D721Med (cell line): ENCODE measurements around the gene CHCHD5.
"Not testable (repeated sequence)": the region's sequence is repeated elsewhere in the genome, so short reads cannot be mapped to it uniquely, and the experiment has no call there.

Experiments used
- DNase-seq: peaks from one replicate; pipeline ENCODE4 v3.0.0; 2011; ENCODE audit warnings: low spot score; ENCODE audit not compliant: insufficient read length
- FAIRE-seq: peaks from 2 replicates; lab custom pipeline; 2011; peaks lifted over from hg19 to GRCh38; lab: Jason Lieb, UNC
- CTCF ChIP-seq: IDR thresholded peaks from 2 replicates; pipeline ENCODE4 v1.5.1; 2012; ENCODE audit warnings: mild to moderate bottlenecking, control low read depth; ENCODE audit not compliant: insufficient read depth; ENCODE audit errors: missing control alignments

CHCHD5 gene

GRCh38 chr2:112615051-112615450, 30.6 kb downstream of the CHCHD5 start:
- TF ChIP-seq CTCF = no peak
- DNase-seq (no peak), FAIRE-seq (no peak)

GRCh38 chr2:112615798-112616197, 31.4 kb downstream of the CHCHD5 start:
- FAIRE-seq, DNase-seq: not testable (repeated sequence)

DNA sequence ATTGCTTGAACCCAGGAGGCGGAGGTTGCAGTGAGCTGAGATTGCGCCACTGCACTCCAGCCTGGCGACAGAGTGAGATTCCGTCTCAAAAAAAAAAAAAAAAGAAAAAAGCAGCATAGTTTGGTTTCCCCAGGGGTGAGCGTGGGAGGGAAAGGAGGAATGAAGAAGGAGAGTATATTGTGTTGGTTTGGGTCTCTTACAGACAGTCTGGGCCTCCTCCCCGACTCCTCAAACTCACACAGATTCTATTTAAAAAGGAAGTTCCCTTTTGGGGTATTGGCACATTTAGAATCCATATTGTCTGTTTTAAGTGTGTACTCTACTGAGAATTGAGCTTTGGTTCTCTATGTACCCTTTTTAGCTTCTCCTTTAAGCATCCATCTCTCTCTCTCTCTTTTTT, 34.0 kb downstream of the CHCHD5 start:
- DNase-seq (no peak), FAIRE-seq (no peak)
- TF ChIP-seq CTCF = no peak

- FAIRE-seq (no peak), DNase-seq (no peak)
- no peak for TF ChIP-seq CTCF
These were observed 37.5 kb downstream of the CHCHD5 start for GRCh38 chr2:112621790-112622527.

GRCh38 chr2:112622528-112622849, 38.1 kb downstream of the CHCHD5 start:
- DNase-seq = no peak
- no peak for FAIRE-seq
- TF ChIP-seq CTCF = no peak

DNA sequence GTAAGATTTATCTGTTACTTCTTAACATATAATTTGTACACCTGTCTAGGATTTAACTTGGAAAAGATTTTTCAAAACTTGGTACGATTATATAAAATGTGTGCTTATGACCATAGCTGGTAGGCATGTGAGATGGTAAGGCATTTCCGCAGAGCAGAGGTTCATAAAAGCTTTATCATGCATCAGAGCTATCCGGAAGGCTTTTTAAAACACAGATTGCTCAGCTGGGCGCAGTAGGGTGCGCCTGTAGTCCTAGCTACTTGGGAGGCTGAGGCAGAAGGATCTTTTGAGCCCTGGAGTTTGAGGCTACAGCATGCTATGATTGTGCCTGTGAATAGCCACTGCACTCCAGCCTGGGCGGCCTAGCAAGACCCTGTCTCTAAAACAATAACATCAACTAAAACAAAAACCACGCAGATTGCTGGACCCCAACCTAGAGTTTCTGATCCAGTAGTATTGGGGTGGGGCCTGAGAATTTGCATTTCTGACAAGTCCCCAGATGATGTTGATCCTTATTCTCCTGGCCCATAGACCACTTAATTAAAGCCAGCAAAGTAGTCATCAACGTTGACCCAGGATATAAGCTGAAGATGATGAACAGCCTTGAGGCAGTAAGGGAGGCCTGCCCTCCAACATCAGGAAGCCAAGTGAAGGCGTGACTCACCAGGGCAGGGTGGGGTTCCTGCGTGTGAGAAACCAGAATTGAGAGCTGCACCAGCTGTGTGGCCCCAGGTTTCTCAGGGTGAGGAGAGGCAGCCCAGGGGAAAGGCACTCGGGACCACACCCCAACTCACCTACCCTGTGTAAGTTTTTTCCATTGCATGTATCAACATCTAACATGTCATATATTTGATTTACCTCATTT, 39.7 kb downstream of the CHCHD5 start:
- DNase-seq (no peak), FAIRE-seq (no peak)
- no peak for TF ChIP-seq CTCF

DNA sequence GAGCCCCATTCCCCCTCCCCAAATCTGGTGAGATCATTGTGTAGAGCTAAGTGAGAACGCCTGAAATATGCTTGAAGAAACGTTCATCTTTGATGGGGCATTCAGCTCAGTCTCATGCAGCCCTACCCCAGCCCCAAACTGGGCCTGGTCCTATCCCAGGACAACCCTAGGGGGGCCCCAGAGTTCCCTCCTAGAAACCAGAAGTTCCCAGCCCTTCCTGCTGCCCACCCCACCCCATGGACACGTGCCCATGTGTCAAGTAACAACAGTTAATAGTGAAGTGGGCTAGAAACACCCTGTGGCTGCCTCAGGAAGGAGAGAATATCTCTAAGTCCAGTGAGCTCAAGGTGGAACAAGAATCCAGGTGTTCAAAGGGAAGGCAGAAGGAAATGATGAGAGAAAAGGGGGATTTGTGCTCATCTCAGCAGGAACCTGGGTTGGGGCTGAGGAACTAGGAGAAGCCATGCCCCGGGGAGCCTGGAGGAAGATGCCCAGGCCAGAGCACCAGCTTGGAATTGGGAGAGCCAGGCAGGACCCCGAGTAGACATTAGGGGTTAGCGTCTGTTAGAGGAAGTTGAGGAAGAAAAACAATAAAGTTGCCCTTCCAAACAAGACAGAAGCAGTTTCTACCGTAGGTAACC, 41.2 kb downstream of the CHCHD5 start:
- no peak for TF ChIP-seq CTCF
- FAIRE-seq (no peak), DNase-seq (no peak)
